HepG2 (cell line): ENCODE measurements around the gene IMPDH1.

Experiments
- BCL3 ChIP-seq: sonication (generic); formaldehyde crosslinking; IDR thresholded peaks from 2 replicates; pipeline ENCODE4 v1.5.1; 2020; ENCODE audit warnings: mild to moderate bottlenecking, missing genetic modification reagents, moderate library complexity
- EZH2 ChIP-seq: conservative IDR thresholded peaks from 2 replicates; pipeline ENCODE4 v1.6.1; 2012; ENCODE audit warnings: mild to moderate bottlenecking, low read depth, low read length, moderate library complexity
- GABPA ChIP-seq, 2 experiments: IDR thresholded peaks; 2 replicates each; pipeline ENCODE4 v1.6.1; 2011 to 2016; ENCODE audit warnings: low read depth in 2 of 2, low read length in 1 of 2, missing biosample characterization in 1 of 2, missing genetic modification characterization in 1 of 2
- NR3C1 ChIP-seq: sonication (generic); formaldehyde crosslinking; IDR thresholded peaks from 2 replicates; pipeline ENCODE4 v1.4.0; 2020; ENCODE audit warnings: missing genetic modification reagents
- POLR2A ChIP-seq, 2 experiments: IDR thresholded peaks; 2 replicates each; pipeline ENCODE4 v1.6.1; 2011; ENCODE audit warnings: low read depth in 2 of 2, low read length in 2 of 2, mild to moderate bottlenecking in 1 of 2, moderate library complexity in 1 of 2; ENCODE audit not compliant: insufficient read depth in 1 of 2
- RFX5 ChIP-seq: IDR thresholded peaks from 2 replicates; pipeline ENCODE4 v1.6.1; 2011; ENCODE audit warnings: low read depth, low read length, improper control_type of control experiment
- SAFB2 ChIP-seq: sonication (generic); formaldehyde crosslinking; IDR thresholded peaks from 2 replicates; pipeline ENCODE4 v1.5.1; 2020; ENCODE audit warnings: missing genetic modification reagents, low read depth, mild to moderate bottlenecking, borderline replicate concordance
- TAF1 ChIP-seq: sonication (generic); formaldehyde crosslinking; IDR thresholded peaks from 2 replicates; pipeline ENCODE4 v1.4.0; 2020; ENCODE audit warnings: missing genetic modification reagents

GRCh38 chr7:128407233-128407589 is 2.6 kb downstream of the IMPDH1 start:
- TF ChIP-seq TAF1, result no peak
- no peak for TF ChIP-seq EZH2
- TF ChIP-seq BCL3, result no peak
- TF ChIP-seq POLR2A (IDR thresholded peaks at IDR 0.05; ENCODE audit: insufficient read depth in 1 of 2, low read depth in 2 of 2, low read length in 2 of 2), result no peak
- no peak for TF ChIP-seq NR3C1
- no peak for TF ChIP-seq RFX5
- TF ChIP-seq SAFB2 (CRISPR knock-in tag), result no peak
- TF ChIP-seq GABPA (IDR thresholded peaks at IDR 0.05; ENCODE audit: low read depth, low read length), result no peak
- TF ChIP-seq GABPA (CRISPR knock-in tag; IDR thresholded peaks at IDR 0.05; ENCODE audit: low read depth), result no peak
